ENCODE data around the gene VPS39.
"Not testable (repeated sequence)": the region's sequence is repeated elsewhere in the genome, so short reads cannot be mapped to it uniquely, and the experiment has no call there.

Gene VPS39, protein sequence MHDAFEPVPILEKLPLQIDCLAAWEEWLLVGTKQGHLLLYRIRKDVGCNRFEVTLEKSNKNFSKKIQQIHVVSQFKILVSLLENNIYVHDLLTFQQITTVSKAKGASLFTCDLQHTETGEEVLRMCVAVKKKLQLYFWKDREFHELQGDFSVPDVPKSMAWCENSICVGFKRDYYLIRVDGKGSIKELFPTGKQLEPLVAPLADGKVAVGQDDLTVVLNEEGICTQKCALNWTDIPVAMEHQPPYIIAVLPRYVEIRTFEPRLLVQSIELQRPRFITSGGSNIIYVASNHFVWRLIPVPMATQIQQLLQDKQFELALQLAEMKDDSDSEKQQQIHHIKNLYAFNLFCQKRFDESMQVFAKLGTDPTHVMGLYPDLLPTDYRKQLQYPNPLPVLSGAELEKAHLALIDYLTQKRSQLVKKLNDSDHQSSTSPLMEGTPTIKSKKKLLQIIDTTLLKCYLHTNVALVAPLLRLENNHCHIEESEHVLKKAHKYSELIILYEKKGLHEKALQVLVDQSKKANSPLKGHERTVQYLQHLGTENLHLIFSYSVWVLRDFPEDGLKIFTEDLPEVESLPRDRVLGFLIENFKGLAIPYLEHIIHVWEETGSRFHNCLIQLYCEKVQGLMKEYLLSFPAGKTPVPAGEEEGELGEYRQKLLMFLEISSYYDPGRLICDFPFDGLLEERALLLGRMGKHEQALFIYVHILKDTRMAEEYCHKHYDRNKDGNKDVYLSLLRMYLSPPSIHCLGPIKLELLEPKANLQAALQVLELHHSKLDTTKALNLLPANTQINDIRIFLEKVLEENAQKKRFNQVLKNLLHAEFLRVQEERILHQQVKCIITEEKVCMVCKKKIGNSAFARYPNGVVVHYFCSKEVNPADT

DNA sequence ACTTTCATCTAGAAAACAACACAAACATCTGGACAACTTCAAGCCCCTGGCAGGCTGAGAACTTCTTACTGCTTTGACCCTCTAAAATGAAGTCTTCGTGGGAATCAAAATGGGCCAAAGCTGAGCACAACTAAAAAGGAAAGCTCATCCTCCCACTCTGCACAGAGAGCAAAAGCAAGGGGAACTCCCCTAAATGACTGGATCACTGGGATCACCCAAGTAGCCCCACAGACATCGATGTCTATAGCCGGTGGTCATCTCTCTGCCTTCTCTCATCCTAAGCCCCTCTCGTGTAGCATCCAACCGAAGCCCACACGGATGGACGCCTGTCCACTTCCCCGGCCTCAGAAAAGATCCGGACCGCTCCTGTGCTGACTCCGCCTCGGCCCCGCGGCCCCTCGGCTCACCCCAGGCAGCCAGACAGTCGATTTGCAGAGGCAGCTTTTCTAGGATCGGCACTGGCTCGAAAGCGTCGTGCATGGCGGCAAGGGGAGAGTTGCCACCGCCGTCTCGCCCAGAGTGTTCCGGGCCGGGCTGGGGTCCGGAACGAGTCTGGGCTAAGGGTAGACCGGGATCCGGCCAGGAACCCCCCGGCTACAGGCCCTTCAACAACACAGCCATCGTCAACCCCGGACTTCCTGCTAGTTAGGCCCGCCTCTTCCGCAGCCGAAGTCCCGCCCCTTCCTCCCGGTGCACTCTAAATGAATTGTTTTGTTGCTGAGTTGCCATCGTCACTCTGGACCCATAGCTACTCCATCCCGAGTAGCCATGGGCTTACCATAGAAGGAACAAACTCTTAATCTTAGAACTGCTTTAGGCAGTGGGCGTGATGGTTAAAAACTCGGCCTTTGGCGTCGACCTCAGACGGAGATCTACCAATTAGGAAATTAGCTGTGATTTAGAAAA lies at the start of gene VPS39:
Gene VPS39, minus strand, starts transcription at position 631 of the 906 bp plus-strand sequence. Its CDS starts 151 bp downstream, at position 480.
- peak; percentile 86 for DNase-seq

DNA sequence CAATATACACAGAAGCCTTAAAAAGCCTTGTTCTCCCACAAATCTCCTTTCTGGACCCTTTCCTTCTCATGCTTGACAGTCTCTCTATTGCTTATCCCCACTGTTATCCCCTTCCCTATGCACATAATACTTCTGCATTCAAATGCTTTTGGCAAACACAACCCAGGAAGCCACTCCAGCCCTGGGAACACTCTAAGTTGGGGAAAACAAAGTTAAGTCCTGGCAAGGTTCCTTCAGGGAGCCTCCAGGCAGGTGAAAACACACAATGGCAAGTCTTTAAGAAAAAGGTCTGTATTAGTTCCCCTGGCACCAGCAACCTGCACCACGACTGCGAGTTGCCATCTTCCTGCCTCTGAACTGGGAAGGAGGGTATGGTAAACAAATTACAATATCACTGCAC lies 45.2 kb upstream of the VPS39 start:
- DNase-seq = no peak

DNA sequence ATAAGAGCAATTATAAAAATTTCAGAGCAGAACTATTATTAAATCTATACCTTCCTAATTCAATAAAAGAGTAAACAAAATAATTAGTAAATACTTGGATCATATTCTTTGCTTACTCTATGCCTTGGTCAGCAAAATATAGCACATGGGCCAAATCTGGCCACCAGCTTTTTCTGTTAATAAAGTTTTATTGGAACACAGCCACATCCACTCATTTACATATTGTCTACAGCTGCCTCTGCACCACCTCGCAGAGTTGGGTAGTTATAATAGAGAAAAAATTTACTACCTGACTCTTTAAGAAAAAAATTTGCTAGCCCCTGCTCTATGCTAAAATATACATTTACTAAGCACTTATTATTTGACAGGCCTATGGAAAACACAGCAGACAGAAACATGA lies 32.7 kb upstream of the VPS39 start:
- no peak for DNase-seq

DNA sequence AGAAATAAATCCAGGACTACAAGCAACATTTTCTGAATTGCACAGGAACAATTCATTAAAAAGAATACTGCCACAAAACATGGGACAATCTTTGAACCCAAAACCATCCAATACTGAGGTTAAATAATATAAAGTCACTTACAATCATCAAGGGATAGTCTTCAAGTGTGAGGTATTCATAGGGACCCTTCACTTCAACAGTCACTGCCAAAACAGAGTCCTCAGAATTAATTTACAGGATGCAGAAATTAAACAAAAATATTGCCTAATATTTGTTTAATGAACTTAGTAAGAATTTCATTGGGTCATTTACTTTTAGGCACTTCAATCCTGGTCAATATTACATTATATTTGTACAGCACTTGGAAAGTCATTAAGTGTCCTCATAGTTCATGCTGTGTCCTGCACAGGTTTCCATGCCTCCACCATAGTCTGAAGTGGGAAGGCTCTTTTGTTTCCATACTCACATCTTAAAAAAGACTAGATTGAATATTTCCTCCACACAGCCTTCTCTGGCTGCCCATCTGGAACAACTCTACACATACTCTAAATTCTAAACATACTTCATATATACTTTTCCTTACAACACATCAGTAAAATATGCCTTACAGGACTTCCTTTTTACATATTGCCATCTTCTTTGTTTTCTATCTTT lies 31.6 kb upstream of the VPS39 start:
- no peak for DNase-seq

DNA sequence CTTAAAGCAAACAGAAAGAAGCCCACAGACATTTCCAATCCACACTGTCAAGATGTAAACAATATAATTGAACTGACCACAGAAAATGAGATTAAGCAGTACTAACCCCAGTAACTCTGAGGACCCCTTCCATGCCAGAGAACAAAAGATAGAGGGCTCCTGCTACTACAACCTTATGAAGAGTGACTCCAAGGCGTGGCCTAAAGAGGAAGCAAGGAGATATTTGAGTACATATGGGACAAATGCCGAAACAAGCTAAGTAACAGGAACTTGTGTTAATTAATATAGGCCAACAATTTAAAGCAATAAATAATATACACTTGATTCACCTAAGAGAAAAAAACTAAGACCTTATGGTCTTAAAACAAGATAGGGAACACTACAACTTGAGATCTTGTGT lies 25.0 kb upstream of the VPS39 start:
- DNase-seq = no peak

DNA sequence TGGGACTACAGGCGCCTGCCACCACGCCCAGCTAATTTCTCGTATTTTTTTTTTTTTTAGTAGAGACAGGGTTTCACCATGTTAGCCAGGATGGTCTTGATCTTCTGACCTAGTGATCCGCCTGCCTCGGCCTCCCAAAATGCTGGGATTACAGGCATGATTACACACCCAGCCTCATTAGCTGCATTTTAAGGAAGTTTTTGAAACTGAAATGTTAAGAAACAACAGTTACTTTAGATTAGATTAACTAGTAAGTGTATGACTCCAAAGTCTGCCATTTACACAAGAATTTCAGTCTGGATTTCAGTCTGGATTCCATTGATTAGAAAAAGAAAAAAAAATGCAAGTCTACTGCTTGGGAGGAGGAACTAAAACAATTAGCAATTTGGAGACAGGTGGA lies 24.5 kb upstream of the VPS39 start:
- DNase-seq = no peak

DNA sequence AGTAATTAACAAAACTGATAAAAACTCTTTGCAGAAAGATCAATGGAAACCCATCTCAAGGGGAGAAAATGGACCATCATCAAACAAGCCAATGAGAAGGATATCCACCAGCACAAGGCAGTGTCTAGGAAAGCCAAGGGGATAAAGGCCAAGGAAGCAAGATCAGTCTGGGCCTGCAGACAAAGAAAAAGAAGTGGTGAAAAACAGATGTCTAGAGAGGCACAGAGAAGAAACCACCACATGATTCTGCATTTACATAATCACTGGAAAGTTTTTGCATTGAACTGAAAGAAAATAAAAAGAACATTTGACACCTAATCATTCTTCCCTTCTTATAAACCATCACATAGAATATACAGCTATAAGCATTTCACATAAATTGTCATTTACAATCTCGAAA lies 23.0 kb upstream of the VPS39 start:
- no peak for DNase-seq

DNA sequence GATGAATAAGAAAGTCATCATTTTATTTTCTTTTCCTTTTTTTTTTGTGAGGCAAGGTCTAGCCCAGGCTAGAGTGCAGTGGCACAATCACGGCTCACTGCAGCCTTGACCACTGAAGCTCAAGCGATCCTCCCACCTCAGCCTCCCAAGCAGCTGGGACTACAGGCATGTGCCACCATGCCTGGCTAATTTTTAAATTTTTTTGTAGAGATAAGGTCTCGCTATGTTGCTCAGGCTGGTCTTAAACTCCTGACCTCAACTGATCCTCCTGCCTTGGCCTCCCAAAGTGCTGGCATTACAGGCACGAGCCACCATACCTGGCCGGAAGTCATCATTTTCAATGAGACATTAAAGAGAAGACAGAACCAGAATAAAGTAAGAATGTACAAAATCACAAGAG lies 20.9 kb upstream of the VPS39 start:
- DNase-seq = not testable (repeated sequence)

DNA sequence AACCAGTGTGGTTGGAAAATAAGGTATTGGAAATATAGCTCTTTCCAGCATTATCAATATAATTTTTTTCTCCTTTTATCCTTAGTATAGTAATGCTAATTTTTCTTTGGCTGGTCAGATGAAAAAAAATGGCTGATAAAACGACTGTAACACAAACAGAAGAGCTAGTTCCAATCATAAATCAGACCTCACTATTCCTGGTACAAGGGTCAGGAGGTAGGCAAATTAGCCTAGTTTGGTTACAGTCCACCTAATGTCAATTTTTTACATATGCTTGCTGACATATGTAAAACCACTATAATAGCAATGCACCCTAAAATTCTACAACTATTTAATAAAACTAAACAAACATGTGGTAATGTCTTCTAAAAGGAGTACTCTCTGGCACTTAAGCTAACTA lies 19.9 kb upstream of the VPS39 start:
- no peak for DNase-seq

DNA sequence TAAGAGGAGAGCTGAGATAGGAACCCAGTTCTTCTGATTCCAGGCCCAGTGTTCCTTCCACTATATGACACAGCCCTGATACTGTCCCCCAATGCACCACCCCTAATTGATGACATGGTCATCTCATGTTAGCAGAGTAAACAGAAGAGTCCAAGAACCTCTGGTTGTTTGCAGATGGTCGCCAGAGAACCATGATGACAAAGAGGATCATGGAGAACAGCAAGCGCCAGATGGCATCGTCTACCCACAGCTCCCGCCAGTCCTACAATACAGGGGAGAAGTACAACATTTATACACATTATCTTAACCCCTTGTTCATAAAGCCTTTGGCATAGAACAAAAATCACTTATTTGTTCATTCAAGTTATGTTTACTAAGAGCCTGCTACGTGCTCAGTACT lies 18.5 kb upstream of the VPS39 start:
- no peak for DNase-seq

DNA sequence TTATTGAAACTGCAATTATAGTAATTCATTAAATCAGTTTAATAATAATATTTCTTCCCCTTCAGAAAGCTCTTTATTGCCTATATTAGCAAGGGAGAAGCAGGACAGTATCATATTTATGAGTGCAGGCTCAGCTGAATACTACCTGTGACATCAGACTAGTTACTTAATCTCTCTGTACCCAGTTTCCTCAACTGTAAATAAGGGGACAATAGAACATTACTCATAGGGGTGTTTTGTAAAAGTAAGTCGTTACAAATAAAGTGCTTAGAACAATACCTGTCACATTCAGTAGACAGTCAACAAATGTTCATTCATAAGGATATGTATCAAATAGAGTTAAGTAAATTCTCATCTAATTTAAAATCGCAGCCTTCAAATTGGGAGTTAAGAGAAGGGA lies 12.1 kb upstream of the VPS39 start:
- no peak for DNase-seq

DNA sequence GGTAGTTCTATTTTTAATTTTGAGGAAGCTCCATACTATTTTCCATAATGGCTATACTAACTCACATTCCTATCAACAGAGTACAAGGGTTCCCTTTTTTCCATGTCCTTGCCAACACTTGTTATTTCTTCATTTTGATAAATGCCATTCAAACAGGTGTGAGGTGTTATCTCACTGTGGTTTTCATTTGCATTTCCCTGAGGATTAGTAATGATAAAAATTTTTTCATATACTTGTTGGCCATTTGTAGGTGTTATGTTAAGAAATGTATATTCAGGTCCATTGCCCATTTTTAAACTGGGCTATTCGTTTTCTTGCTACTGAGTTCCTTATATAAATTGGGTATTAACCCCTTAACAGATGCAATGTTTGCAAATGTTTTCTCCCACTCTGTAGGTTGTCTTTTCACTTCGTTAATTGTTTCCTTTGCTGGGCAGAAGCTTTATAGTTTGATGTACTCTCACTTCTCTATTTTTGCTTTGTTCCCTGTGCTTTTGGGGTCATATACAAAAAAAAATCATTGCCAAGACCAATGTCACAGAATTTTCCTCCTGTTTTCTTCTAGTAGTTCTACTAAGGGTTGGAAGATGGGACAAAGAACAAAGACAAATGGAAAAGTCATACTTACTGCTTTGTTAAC lies 11.0 kb upstream of the VPS39 start:
- DNase-seq = no peak

DNA sequence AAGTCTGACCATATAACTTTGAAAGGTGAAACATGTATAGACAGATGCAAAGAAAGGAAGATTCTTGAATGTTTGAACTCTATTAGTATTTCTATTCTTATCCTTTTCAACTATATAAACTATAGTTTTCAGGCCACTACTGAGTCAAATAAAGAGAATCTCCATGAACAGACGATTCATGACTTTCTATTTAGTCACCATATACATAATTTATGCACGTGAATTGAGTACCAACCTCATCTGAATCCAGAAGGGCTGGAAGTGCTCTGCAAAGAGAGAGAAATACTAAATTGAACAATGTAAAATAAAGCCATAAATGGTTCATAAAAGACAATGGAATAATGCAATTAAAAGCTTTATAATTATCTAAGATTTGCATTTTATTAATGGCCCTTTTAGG lies 9.5 kb upstream of the VPS39 start:
- DNase-seq = no peak

DNA sequence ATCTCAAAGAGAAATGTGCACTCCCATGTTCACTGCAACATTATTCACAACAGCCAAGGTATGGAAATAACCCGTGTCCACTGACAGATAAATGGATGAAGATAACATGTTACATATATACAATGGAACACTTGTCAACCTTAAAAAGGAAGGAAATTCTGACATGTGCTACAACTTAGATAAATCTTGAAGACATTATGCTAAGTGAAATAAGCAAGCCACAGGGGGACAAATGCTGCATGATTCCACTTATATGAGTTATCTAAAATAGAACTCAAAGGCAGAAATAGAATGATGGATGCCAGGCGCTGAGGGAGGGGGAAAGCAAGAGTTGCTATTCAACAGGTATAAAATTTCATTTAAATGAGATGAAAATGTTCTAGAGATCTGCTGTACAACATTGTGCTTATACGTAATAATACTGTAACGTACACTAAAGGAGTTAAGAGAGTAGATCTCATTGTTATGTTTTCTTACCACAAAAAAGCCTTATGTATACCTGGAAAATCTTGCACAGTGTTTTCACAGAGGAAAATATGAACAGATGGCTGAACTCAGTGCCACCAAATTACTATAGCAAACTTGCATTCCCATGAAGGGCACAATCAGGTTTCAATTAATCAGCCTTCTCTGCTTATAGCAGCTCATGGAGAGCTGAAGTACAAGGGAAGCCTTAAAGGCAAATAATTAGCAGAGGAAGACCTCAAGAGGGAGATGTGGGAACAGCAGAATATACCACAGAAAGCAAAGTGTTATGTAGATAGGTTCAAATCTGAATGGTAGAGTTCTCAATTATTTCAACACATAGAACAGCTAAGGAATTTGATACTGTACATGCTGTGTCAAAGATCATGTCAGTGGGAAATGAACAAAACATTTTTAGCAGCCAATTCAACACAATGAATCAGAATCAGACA lies 8.1 kb upstream of the VPS39 start:
- no peak for DNase-seq

DNA sequence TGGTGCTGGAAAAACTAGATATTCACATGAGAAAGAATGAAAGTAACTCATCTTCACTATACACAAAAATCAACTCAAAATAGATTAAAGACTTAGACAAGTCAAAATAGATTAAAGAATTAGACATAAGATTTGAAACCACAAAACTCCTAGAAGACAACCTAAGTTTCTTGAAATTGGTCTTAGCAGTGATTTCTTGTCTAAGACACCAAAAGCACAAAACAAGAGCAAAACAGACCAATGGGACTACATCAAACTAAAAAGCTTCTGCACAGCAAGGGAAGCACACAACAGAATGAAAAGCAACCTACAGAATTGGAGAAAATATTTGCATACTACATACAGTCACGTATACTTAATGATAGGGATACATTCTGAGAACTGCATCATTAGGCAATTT lies 6.5 kb upstream of the VPS39 start:
- DNase-seq = no peak

DNA sequence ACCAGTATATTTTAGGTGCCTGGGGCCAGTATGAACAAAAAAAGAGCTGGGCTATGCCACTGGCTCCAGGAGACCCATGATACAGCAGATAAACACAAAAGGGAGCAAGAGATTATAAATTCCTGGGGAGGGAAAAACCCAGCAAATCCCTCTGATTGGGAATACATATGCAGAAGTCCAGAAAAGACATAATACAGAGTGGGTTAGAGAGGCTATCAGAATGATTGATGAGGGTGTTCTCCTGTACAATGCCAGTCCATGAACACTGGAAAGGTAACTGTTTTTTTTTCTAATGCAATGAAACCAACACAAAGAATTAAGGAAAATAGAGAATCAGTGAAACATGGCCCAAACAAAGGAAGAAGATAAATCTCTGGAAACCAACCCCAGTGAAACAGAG lies 5.4 kb upstream of the VPS39 start:
- no peak for DNase-seq

DNA sequence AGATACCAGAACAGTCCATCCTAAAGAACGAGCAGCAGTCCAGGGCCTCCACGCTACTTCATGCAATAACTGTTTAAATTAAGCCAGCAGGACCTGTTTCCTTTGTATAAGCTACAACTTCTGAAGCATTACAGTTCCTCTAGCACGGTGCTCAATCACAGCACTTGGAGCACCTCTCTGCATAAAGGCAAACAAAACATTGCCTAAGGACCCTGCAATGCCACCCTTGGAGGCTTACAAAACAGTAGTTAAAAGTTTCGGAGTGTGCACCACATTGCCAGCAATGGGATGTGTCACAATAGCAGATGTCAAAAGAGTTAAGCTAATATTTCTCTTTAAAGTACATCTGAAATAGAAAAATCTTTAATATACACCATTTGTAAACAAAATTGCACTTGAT lies 2.6 kb upstream of the VPS39 start:
- no peak for DNase-seq

DNA sequence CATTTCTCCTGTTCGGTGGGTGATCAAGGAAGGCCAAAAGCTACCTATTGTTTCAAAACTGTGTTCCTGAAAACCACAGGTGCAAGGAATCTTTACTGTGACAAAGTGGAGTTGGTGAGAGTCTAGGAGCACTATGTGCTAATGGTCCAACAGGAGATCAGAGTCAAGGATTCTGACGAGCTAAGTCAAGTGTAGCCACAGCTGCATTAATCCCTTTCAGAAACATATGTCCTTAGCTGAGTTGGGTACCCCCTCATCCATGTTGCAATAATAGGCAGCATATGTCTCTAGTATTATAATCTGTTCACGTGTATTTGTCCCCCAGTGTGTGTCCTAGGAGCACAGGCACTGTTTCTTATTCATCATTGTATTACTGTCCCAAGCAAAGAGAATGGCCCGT lies 1.7 kb downstream of the VPS39 start:
- no peak for DNase-seq

DNA sequence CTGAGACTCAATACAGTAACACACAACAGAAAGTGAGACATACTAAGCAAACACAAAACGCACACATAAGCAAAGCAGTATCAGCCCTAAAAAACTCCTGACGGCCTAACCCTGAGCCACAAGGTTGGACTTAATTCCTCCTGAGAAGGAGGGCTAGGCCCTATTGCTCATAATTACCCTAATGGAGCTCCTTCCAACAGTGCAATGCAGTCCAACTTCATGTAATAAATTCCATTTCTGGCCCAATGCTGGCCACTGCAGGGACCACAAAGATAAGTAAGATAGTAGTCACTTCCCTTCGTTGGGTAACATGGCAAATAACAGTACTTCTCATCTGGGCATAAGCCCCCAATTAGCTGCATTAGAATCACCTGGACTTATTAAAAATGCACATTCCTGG lies 4.2 kb downstream of the VPS39 start:
- no peak for DNase-seq

DNA sequence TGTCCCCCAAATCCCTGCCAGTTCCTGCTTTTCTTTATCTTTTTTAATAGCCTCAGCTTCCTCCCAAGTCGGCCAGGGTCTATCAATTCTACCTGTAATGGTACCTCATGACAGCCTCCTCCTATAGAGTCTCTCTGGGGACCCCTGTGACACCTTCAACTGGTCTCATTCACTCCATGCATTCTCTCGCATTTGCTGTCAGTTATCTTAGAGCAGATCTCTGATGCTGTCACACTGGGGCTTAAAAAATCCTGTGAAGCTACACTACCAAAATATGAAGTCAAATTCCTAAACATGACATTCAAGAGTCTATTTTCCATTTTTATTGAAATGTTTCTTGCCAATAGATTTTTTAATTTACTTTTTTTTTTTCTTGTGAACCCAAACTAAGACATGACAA lies 5.5 kb downstream of the VPS39 start:
- no peak for DNase-seq

DNA sequence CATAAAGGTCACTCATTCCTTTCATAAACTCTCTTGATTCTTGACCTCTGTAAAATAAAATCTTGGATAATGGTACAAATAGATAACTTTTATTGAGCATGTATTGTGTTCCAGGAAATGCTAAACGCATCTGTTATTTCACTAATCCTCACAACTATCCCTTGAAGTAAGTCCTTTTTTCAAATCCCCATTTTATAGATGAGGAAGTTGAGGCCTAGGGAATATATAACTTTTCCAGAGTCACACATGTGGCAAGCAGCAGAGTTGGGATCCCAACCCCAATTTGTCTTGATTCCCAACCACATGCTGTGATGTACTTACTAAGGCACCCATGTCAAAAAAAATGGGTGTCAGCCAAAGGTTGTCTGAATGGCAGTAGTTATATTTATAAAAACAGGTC lies 6.3 kb downstream of the VPS39 start:
- DNase-seq = no peak
